ENCODE measurements around the gene PATZ1. TPM values are rescaled to one million over a fixed set of nuclear protein-coding genes. Genes with fewer than 3 reads are reported as not detected.

Gene PATZ1
- total and polyA plus RNA-seq, 2 of the 8 experiments (the other 6 are each of a cell fraction or from before 2014, with no cell fraction given), result 62.1 to 70.9 TPM

DNA sequence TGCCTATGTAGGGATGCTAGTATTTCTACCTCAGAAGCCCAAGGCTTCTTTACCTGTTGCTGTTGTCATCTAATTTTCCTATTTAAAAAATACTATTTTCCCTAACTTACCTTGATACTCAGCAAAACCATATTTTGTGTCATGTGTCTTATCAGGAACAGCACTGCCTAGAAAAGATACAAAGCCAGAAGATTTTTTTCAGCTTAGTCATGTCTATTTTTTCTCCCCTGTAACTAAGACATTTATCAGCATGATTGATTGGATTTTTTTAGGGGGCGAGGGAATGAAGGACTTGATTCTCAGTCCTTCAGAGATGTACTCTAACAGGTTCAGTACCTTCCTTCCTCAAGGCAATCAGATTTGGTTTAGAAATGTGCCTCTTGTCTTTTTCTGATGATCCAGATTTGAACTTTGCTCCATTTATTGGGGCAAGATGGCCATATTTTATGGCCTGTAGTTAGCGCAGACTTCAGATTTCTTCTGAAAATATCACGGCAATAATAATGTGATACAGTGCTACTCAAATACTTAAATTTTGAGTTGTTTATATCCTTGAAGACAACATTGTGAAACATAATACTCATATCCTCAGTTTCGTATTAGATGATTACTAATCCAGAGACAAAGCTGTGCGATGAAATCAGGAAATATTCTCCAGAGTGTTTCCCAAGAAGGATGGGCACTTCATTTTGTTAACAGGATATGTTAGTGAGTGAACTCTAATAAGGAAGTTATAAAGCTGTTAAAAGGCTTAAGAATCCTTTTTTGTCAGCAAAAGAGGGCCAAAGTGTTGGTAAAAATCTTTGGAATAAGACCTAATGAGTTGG is 50.1 kb downstream of the PATZ1 start:
- H4K8ac ChIP-seq (ENCODE audit: extremely low read depth, insufficient read depth, low read length), result no peak overlapping the region
- H3K4me3 ChIP-seq (ENCODE audit: extremely low read depth in 1 of 4, insufficient read depth in 2 of 4, low read depth in 3 of 4, low read length in 4 of 4), result no peak overlapping the region
- no peak overlapping the region for H3K23ac ChIP-seq (ENCODE audit: insufficient read length)
- H2BK20ac ChIP-seq (ENCODE audit: low read length), result no peak overlapping the region
- peaks cover 0 to 9% (median 4%) of the 10 kb centered on the region in 4 experiments; a peak in 4 of 7 replicates for H3K4me1 ChIP-seq (replicated peaks in 1 of 4; ENCODE audit: control insufficient read depth in 3 of 4, insufficient read depth in 4 of 4, low read length in 3 of 4)
- H3K79me2 ChIP-seq (ENCODE audit: control insufficient read depth in 1 of 2, insufficient read depth in 2 of 2, low read length in 2 of 2), result no peaks in the 10 kb centered on the region
- H3K36me3 ChIP-seq (ENCODE audit: control insufficient read depth in 2 of 4, insufficient read depth in 4 of 4, low read length in 3 of 4), result no peaks in the 10 kb centered on the region
- H2BK5ac ChIP-seq (ENCODE audit: low read depth, low read length), result no peak overlapping the region
- no peak overlapping the region for H4K5ac ChIP-seq (ENCODE audit: insufficient read length, low read depth, low read length)
- H3K9ac ChIP-seq (replicated peaks in 1 of 4; ENCODE audit: extremely low read depth in 1 of 4, low read depth in 3 of 4, low read length in 3 of 4), result no peak overlapping the region
- H3K27me3 ChIP-seq (replicated peaks in 1 of 4; ENCODE audit: control insufficient read depth in 3 of 4, extremely low read depth in 1 of 4, insufficient read depth in 3 of 4, low read length in 3 of 4), result peaks cover 4 to 11% (median 9%) of the 10 kb centered on the region in 4 experiments; a peak in 6 of 7 replicates
- no peak overlapping the region for H2BK15ac ChIP-seq (ENCODE audit: low read length)
- H4K91ac ChIP-seq (replicated peaks; ENCODE audit: insufficient read length, low read length), result no peak overlapping the region
- DNase-seq (ENCODE audit: low read depth in 1 of 2, low spot score in 2 of 2), result no peak
- no peak overlapping the region for H3K14ac ChIP-seq (ENCODE audit: insufficient read length)
- FAIRE-seq, result no peak
- CTCF ChIA-PET (ENCODE audit: partially characterized antibody), result interaction anchor here (1.0 to 3.3 kb wide), 4 partner anchors 16 to 94 kb away, joined by 3 to 21 read pairs (median 8); no protein-coding TSS in a partner anchor
- no peak overlapping the region for H3K27ac ChIP-seq (ENCODE audit: low read depth, low read length)
- no peak overlapping the region for H2BK12ac ChIP-seq (ENCODE audit: low read depth, low read length)
- no peak overlapping the region for H2BK120ac ChIP-seq (replicated peaks; ENCODE audit: low read depth, low read length)
- H2AFZ ChIP-seq (ENCODE audit: low read length), result no peak overlapping the region
- no peak overlapping the region for H2AK5ac ChIP-seq (ENCODE audit: low read depth, low read length)
- H3K56ac ChIP-seq (replicated peaks; ENCODE audit: insufficient read length, low read depth, low read length), result no peak overlapping the region
- no peaks in the 10 kb centered on the region for H4K20me1 ChIP-seq (replicated peaks in 1 of 2; ENCODE audit: control insufficient read depth in 1 of 2, insufficient read depth in 2 of 2, low read length in 2 of 2)
- 93% methylated on average over 5 of the region's 5 CpGs; no CpG with 5 or more reads in 1 of the 2 experiments for WGBS, 2 experiments (ENCODE audit: extremely low coverage in 1 of 2, insufficient coverage in 1 of 2, insufficient read length in 1 of 2, insufficient replicate concordance in 2 of 2, low coverage in 1 of 2, low lambda C conversion rate in 2 of 2, missing lambda C conversion rate in 1 of 2)
- peaks cover 5% of the 10 kb centered on the region for H3K23me2 ChIP-seq (ENCODE audit: low read depth, low read length)
- H3K9me3 ChIP-seq (ENCODE audit: insufficient read depth in 2 of 2, low read depth in 1 of 2, low read length in 1 of 2), result no peaks in the 10 kb centered on the region
- H3K4ac ChIP-seq (replicated peaks; ENCODE audit: insufficient read length, low read depth, low read length), result no peak overlapping the region
- POLR2A ChIA-PET (ENCODE audit: partially characterized antibody), result interaction anchor here (2.4 kb wide), 1 partner anchor 12 kb away, joined by 6 read pairs; no protein-coding TSS in a partner anchor
- no peak overlapping the region for H3K4me2 ChIP-seq (ENCODE audit: insufficient read depth in 1 of 2, low read depth in 2 of 2, low read length in 2 of 2)
- H3K79me1 ChIP-seq (ENCODE audit: low read depth, low read length), result no peaks in the 10 kb centered on the region
- no peak for TF ChIP-seq SP1 (IDR thresholded peaks at IDR 0.05; ENCODE audit: low read depth, low read length)
- TF ChIP-seq RNF2 (IDR thresholded peaks at IDR 0.05; ENCODE audit: borderline replicate concordance, low read depth, low read length, missing control alignments, poor library complexity, severe bottlenecking), result no peak
- TF ChIP-seq, protein P1, sequence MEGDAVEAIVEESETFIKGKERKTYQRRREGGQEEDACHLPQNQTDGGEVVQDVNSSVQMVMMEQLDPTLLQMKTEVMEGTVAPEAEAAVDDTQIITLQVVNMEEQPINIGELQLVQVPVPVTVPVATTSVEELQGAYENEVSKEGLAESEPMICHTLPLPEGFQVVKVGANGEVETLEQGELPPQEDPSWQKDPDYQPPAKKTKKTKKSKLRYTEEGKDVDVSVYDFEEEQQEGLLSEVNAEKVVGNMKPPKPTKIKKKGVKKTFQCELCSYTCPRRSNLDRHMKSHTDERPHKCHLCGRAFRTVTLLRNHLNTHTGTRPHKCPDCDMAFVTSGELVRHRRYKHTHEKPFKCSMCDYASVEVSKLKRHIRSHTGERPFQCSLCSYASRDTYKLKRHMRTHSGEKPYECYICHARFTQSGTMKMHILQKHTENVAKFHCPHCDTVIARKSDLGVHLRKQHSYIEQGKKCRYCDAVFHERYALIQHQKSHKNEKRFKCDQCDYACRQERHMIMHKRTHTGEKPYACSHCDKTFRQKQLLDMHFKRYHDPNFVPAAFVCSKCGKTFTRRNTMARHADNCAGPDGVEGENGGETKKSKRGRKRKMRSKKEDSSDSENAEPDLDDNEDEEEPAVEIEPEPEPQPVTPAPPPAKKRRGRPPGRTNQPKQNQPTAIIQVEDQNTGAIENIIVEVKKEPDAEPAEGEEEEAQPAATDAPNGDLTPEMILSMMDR (IDR thresholded peaks at IDR 0.05; ENCODE audit: control extremely low read depth in 1 of 3, insufficient read depth in 1 of 3, low read depth in 1 of 3, low read length in 3 of 3), result no peak
- TF ChIP-seq POLR2AphosphoS5 (IDR thresholded peaks at IDR 0.05; ENCODE audit: low read depth, low read length), result no peak
- no peak overlapping the region for H3K18ac ChIP-seq (ENCODE audit: extremely low read depth, low read length)
